ENCODE measurements around the gene CD2.

DNA sequence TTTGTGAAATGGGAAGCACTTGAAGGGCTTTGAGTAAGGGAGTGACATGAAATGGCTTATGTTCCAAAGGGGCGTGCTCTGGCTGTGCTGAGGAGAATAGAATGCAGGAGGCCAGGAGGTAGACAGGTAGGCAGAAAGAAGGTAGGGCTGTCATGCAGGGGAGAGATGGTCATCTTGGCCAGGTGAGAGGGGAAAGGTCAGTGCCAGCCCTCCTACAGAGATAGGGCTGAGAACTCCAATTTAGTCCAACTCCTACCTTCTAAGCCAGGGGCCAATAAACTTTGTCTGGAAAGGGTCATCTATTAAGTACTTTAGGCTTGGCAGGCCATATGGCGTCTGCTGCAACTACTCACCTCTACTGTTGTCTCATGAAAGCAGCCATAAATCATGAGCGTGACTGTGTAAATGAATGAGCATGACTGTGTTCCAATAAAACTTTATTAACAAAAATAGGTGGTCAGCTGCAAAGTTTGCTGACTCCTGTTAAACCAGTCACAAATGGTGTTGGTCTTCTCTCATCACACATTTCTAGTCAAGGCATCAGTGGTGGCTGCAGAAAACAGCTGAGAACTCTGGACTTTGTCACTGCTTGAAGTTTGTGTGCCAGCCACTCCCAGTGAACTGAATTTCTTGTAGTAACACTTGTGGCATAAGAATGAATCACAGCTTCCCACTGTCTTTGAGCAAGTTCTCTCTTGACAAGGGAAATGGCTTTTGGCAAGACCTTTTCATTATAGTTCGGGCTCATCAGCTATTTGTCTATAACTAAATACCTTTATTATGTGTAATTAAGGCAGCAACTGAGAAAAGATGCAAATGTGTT is 32.0 kb upstream of the CD2 start:
- TF ChIP-seq, protein P1, sequence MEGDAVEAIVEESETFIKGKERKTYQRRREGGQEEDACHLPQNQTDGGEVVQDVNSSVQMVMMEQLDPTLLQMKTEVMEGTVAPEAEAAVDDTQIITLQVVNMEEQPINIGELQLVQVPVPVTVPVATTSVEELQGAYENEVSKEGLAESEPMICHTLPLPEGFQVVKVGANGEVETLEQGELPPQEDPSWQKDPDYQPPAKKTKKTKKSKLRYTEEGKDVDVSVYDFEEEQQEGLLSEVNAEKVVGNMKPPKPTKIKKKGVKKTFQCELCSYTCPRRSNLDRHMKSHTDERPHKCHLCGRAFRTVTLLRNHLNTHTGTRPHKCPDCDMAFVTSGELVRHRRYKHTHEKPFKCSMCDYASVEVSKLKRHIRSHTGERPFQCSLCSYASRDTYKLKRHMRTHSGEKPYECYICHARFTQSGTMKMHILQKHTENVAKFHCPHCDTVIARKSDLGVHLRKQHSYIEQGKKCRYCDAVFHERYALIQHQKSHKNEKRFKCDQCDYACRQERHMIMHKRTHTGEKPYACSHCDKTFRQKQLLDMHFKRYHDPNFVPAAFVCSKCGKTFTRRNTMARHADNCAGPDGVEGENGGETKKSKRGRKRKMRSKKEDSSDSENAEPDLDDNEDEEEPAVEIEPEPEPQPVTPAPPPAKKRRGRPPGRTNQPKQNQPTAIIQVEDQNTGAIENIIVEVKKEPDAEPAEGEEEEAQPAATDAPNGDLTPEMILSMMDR (IDR thresholded peaks at IDR 0.05; ENCODE audit: extremely low read depth in 1 of 2, insufficient read depth in 1 of 2, low read depth in 1 of 2, low read length in 2 of 2), result no peak
- TF ChIP-seq POLR2A (IDR thresholded peaks at IDR 0.05; ENCODE audit: low read depth, low read length) (no peak), JUN (IDR thresholded peaks at IDR 0.05; ENCODE audit: borderline replicate concordance, insufficient read depth, insufficient read length, low read depth) (no peak), EZH2 (IDR thresholded peaks at IDR 0.05; ENCODE audit: borderline replicate concordance, low read depth, low read length, severe bottlenecking) (no peak), POLR2AphosphoS5 (IDR thresholded peaks at IDR 0.05; ENCODE audit: insufficient read depth, low read depth, low read length) (no peak)
- TF ChIP-seq, protein P2, sequence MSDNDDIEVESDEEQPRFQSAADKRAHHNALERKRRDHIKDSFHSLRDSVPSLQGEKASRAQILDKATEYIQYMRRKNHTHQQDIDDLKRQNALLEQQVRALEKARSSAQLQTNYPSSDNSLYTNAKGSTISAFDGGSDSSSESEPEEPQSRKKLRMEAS (IDR thresholded peaks at IDR 0.05; ENCODE audit: insufficient read depth, insufficient read length), result no peak
